Uterus (tissue), 2 donors: ENCODE measurements around the gene GABRG3.

Experiments used
- POLR2A ChIP-seq, 2 donors: fragments of 450-650 bp; IDR thresholded peaks; one replicate each; pipeline ENCODE4 v1.6.1; 2016; ENCODE audit warnings: antibody characterized with exemption in 2 of 2, mild to moderate bottlenecking in 1 of 2, moderate library complexity in 1 of 2
- TF ChIP-seq, protein P1 (sequence below), 4 experiments: fragments of 200-600 bp in 2 of 4; fragments of 450-650 bp in 2 of 4; sonication (generic) in 2 of 4; IDR thresholded peaks; one replicate each; pipeline ENCODE4 v1.5.1; 2016 to 2019; ENCODE audit warnings: antibody characterized with exemption in 4 of 4, mild to moderate bottlenecking in 2 of 4, moderate library complexity in 1 of 4

DNA sequence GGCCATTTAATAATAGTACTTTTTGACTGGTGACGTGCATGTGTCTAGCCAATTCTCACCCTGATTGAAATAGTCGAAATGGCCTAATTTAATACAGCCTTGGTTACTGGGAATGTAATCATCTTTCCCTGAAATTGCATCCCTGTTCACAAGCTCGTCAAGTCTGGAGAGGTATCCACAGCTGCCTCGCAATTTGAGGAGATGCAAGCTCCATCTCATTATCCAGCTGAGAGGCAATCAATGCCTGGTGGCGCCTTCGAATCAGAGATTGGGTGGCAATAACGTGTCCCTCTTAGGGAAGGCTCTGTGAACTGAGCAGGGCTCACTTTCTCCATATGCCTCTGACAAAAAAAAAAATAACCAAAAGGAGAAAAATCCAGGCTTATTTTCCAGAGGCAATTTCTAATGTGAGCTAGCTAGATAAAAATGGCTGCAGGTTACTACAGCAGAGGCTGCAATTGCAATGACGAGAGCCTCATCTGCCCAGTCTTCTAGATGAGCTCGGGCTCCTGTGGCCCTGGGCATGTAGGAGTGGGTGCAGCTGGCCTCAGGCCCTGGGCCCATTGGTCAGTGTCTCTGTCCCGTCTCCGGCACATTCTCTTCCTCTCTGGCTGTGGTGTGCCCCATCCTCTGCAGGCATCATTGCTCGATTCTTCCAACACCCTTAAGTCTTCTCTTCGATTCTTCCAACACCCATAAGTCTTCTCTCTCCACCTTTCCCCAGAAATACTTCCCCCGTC, 487.5 kb downstream of the GABRG3 start:
- TF ChIP-seq, protein P1, sequence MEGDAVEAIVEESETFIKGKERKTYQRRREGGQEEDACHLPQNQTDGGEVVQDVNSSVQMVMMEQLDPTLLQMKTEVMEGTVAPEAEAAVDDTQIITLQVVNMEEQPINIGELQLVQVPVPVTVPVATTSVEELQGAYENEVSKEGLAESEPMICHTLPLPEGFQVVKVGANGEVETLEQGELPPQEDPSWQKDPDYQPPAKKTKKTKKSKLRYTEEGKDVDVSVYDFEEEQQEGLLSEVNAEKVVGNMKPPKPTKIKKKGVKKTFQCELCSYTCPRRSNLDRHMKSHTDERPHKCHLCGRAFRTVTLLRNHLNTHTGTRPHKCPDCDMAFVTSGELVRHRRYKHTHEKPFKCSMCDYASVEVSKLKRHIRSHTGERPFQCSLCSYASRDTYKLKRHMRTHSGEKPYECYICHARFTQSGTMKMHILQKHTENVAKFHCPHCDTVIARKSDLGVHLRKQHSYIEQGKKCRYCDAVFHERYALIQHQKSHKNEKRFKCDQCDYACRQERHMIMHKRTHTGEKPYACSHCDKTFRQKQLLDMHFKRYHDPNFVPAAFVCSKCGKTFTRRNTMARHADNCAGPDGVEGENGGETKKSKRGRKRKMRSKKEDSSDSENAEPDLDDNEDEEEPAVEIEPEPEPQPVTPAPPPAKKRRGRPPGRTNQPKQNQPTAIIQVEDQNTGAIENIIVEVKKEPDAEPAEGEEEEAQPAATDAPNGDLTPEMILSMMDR (IDR thresholded peaks at IDR 0.05), result no peak
- TF ChIP-seq POLR2A (IDR thresholded peaks at IDR 0.05), result no peak
